ENCODE data around the gene MAD2L1. TPM values are rescaled to one million over a fixed set of nuclear protein-coding genes. Genes with fewer than 3 reads are reported as not detected.

MAD2L1 gene
- total RNA-seq, 1 donor from 2014 or later = 4.2 TPM

DNA sequence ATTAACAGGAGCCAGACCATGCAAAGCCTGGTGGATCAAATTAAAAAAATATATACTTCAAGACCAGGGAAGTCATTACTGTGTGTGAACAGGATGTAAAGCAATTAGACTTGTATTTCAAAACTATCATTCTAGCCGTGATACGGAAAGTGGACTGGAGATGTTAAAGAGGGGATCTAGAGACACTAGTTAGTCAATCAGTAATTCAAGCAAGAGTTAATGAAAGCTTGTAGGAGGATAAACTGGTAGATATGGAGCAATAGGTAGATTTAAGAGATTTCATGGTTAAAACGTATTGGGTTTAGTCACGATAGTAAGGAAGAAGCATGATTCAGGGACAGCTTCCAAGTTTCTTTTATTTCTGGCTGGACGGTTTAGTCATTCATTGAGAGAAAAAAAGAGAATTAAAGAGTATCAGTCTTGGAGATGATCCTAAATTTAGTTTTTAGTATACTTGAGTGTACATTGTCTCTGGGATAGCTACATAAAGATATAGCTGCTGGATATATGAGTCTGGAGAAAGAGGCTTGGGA lies 3.9 kb downstream of the MAD2L1 start:
- no peaks in the 10 kb centered on the region for H3K9me3 ChIP-seq (ENCODE audit: control insufficient read depth in 3 of 3, low read length in 3 of 3)
- peaks cover 9 to 13% (median 9%) of the 10 kb centered on the region in 3 donors for H3K4me1 ChIP-seq (ENCODE audit: control insufficient read depth in 3 of 3, insufficient read depth in 3 of 3, low read length in 3 of 3)
- no peak overlapping the region for H3K27ac ChIP-seq (ENCODE audit: low read depth, low read length)
- H3K27me3 ChIP-seq (ENCODE audit: control insufficient read depth in 3 of 3, insufficient read depth in 3 of 3, low read length in 3 of 3) = no peaks in the 10 kb centered on the region
- H3K9ac ChIP-seq (ENCODE audit: low read depth in 1 of 3, low read length in 3 of 3) = no peak overlapping the region
- no peak overlapping the region for H3K4me3 ChIP-seq (ENCODE audit: low read length in 3 of 3)
- no peaks in the 10 kb centered on the region for H3K36me3 ChIP-seq (ENCODE audit: control insufficient read depth in 3 of 3, insufficient read depth in 3 of 3, low read length in 3 of 3)

- Histone ChIP-seq H3K4me3 (ENCODE audit: low read length in 3 of 3) (no peak overlapping the region), H3K9me3 (ENCODE audit: control insufficient read depth in 3 of 3, low read length in 3 of 3) (no peaks in the 10 kb centered on the region)
Observed at GRCh38 chr4:120059036-120059435, 7.6 kb downstream of the MAD2L1 start.

DNA sequence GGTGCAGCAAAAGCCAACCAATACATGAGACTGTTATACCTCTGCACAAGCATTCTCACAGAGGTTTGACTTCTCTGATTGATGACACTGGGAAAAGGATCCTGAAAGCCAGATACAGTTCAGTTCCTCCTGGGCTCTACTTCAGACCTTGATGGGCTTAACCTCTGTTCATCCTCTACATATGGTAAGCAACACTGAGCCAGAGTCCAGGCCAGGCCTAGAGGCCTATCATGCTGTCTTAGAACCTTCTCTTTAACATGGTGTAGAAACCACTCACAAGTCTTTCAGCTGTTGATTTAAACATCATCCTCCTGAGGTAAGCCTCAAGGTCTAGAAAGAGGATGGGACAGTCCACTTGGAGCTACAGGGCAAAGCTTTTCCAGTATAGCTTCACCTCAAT lies 9.2 kb downstream of the MAD2L1 start:
- no peak overlapping the region for H3K9ac ChIP-seq (ENCODE audit: low read depth in 1 of 3, low read length in 3 of 3)
- no peaks in the 10 kb centered on the region for H3K9me3 ChIP-seq (ENCODE audit: control insufficient read depth in 3 of 3, low read length in 3 of 3)
- H3K36me3 ChIP-seq (ENCODE audit: control insufficient read depth in 3 of 3, insufficient read depth in 3 of 3, low read length in 3 of 3) = no peaks in the 10 kb centered on the region
- H3K4me3 ChIP-seq (ENCODE audit: low read length in 3 of 3) = no peak overlapping the region
- H3K27me3 ChIP-seq (ENCODE audit: control insufficient read depth in 3 of 3, insufficient read depth in 3 of 3, low read length in 3 of 3) = no peaks in the 10 kb centered on the region
- H3K27ac ChIP-seq (ENCODE audit: low read depth, low read length) = no peak overlapping the region
- H3K4me1 ChIP-seq (ENCODE audit: control insufficient read depth in 3 of 3, insufficient read depth in 3 of 3, low read length in 3 of 3) = peaks cover 15 to 24% (median 16%) of the 10 kb centered on the region in 3 donors

More at GRCh38 chr4:120059036-120059435, 7.6 kb downstream of the MAD2L1 start:
- Histone ChIP-seq H3K9ac (ENCODE audit: low read depth in 1 of 3, low read length in 3 of 3) (no peak overlapping the region), H3K4me1 (ENCODE audit: control insufficient read depth in 3 of 3, insufficient read depth in 3 of 3, low read length in 3 of 3) (peaks cover 8 to 13% (median 13%) of the 10 kb centered on the region in 3 donors), H3K27me3 (ENCODE audit: control insufficient read depth in 3 of 3, insufficient read depth in 3 of 3, low read length in 3 of 3) (no peaks in the 10 kb centered on the region), H3K27ac (ENCODE audit: low read depth, low read length) (no peak overlapping the region), H3K36me3 (ENCODE audit: control insufficient read depth in 3 of 3, insufficient read depth in 3 of 3, low read length in 3 of 3) (no peaks in the 10 kb centered on the region)

- Histone ChIP-seq H3K9ac (ENCODE audit: low read depth in 1 of 3, low read length in 3 of 3) (no peak overlapping the region), H3K4me1 (ENCODE audit: control insufficient read depth in 3 of 3, insufficient read depth in 3 of 3, low read length in 3 of 3) (peaks cover 15 to 24% (median 16%) of the 10 kb centered on the region in 3 donors), H3K4me3 (ENCODE audit: low read length in 3 of 3) (no peak overlapping the region), H3K27ac (ENCODE audit: low read depth, low read length) (no peak overlapping the region), H3K27me3 (ENCODE audit: control insufficient read depth in 3 of 3, insufficient read depth in 3 of 3, low read length in 3 of 3) (no peaks in the 10 kb centered on the region), H3K9me3 (ENCODE audit: control insufficient read depth in 3 of 3, low read length in 3 of 3) (no peaks in the 10 kb centered on the region), H3K36me3 (ENCODE audit: control insufficient read depth in 3 of 3, insufficient read depth in 3 of 3, low read length in 3 of 3) (no peaks in the 10 kb centered on the region)
Observed at GRCh38 chr4:120056246-120056645, 10.4 kb downstream of the MAD2L1 start.

GRCh38 chr4:120055795-120056194 lies 10.9 kb downstream of the MAD2L1 start:
- Histone ChIP-seq H3K36me3 (ENCODE audit: control insufficient read depth in 3 of 3, insufficient read depth in 3 of 3, low read length in 3 of 3) (no peaks in the 10 kb centered on the region), H3K4me1 (ENCODE audit: control insufficient read depth in 3 of 3, insufficient read depth in 3 of 3, low read length in 3 of 3) (peaks cover 15 to 24% (median 16%) of the 10 kb centered on the region in 3 donors), H3K9ac (ENCODE audit: low read depth in 1 of 3, low read length in 3 of 3) (no peak overlapping the region), H3K4me3 (ENCODE audit: low read length in 3 of 3) (no peak overlapping the region), H3K9me3 (ENCODE audit: control insufficient read depth in 3 of 3, low read length in 3 of 3) (no peaks in the 10 kb centered on the region), H3K27ac (ENCODE audit: low read depth, low read length) (peak overlapping the region; percentile 11), H3K27me3 (ENCODE audit: control insufficient read depth in 3 of 3, insufficient read depth in 3 of 3, low read length in 3 of 3) (no peaks in the 10 kb centered on the region)

- no peaks in the 10 kb centered on the region for H3K9me3 ChIP-seq (ENCODE audit: control insufficient read depth in 3 of 3, low read length in 3 of 3)
- peak overlapping the region in 1 of 3 donors; percentile 0 for H3K4me3 ChIP-seq (ENCODE audit: low read length in 3 of 3)
- no peaks in the 10 kb centered on the region for H3K27me3 ChIP-seq (ENCODE audit: control insufficient read depth in 3 of 3, insufficient read depth in 3 of 3, low read length in 3 of 3)
- H3K9ac ChIP-seq (ENCODE audit: low read depth in 1 of 3, low read length in 3 of 3) = no peak overlapping the region
- H3K36me3 ChIP-seq (ENCODE audit: control insufficient read depth in 3 of 3, insufficient read depth in 3 of 3, low read length in 3 of 3) = no peaks in the 10 kb centered on the region
- H3K4me1 ChIP-seq (ENCODE audit: control insufficient read depth in 3 of 3, insufficient read depth in 3 of 3, low read length in 3 of 3) = peaks cover 15 to 24% (median 16%) of the 10 kb centered on the region in 3 donors
- peak overlapping the region; percentile 78 for H3K27ac ChIP-seq (ENCODE audit: low read depth, low read length)
Observed at GRCh38 chr4:120055162-120055561, 11.5 kb downstream of the MAD2L1 start.

- peaks cover 15 to 27% (median 16%) of the 10 kb centered on the region in 3 donors for H3K4me1 ChIP-seq (ENCODE audit: control insufficient read depth in 3 of 3, insufficient read depth in 3 of 3, low read length in 3 of 3)
- H3K9ac ChIP-seq (ENCODE audit: low read depth in 1 of 3, low read length in 3 of 3) = no peak overlapping the region
- no peaks in the 10 kb centered on the region for H3K36me3 ChIP-seq (ENCODE audit: control insufficient read depth in 3 of 3, insufficient read depth in 3 of 3, low read length in 3 of 3)
- peak overlapping the region; percentile 78 for H3K27ac ChIP-seq (ENCODE audit: low read depth, low read length)
- no peak overlapping the region for H3K4me3 ChIP-seq (ENCODE audit: low read length in 3 of 3)
- no peaks in the 10 kb centered on the region for H3K27me3 ChIP-seq (ENCODE audit: control insufficient read depth in 3 of 3, insufficient read depth in 3 of 3, low read length in 3 of 3)
- no peaks in the 10 kb centered on the region for H3K9me3 ChIP-seq (ENCODE audit: control insufficient read depth in 3 of 3, low read length in 3 of 3)
Observed at GRCh38 chr4:120053911-120054310, 12.7 kb downstream of the MAD2L1 start.

DNA sequence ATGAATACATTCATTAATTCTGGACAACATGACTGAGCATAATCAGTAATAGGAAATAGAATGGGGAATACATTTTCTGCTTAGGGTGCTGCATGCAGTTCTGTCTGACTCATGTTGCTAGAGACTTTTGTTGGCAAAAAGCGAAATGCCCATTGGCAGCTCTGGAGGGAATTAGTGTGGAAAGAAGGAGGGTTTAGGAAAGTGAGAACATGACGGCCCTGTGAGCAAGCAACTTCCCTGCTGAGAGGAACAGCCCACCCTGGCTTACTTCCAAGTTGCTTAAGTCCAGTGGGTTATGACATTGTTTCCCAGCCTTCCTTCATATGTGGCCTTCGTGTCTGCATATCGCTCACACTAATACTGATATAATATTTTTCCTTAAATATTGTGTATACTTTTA lies 13.8 kb downstream of the MAD2L1 start:
- no peak overlapping the region for H3K4me3 ChIP-seq (ENCODE audit: low read length in 3 of 3)
- H3K9ac ChIP-seq (ENCODE audit: low read depth in 1 of 3, low read length in 3 of 3) = no peak overlapping the region
- no peaks in the 10 kb centered on the region for H3K27me3 ChIP-seq (ENCODE audit: control insufficient read depth in 3 of 3, insufficient read depth in 3 of 3, low read length in 3 of 3)
- H3K9me3 ChIP-seq (ENCODE audit: control insufficient read depth in 3 of 3, low read length in 3 of 3) = no peaks in the 10 kb centered on the region
- H3K27ac ChIP-seq (ENCODE audit: low read depth, low read length) = peak overlapping the region; percentile 28
- H3K36me3 ChIP-seq (ENCODE audit: control insufficient read depth in 3 of 3, insufficient read depth in 3 of 3, low read length in 3 of 3) = no peaks in the 10 kb centered on the region
- H3K4me1 ChIP-seq (ENCODE audit: control insufficient read depth in 3 of 3, insufficient read depth in 3 of 3, low read length in 3 of 3) = peaks cover 15 to 27% (median 16%) of the 10 kb centered on the region in 3 donors

DNA sequence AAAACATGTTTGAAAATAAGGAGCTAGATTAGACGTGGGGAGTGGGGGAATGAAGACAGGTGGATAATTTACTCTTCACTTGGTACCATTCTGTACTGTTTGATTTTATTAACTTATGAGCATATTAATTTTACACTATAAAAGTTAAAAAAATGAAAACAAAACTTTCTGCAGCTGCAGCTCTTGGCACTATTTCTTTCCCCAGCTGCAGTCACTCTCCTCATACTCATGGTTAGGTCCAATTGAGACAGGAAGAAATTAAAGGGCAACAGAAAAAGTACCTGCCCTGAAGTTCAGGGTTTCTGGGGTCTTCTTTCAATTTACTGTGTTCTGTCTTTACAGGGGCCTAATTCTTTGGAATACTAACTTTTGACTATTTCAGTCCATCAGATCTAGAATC lies 15.4 kb downstream of the MAD2L1 start:
- no peak overlapping the region for H3K9ac ChIP-seq (ENCODE audit: low read depth in 1 of 3, low read length in 3 of 3)
- no peak overlapping the region for H3K4me3 ChIP-seq (ENCODE audit: low read length in 3 of 3)
- no peaks in the 10 kb centered on the region for H3K27me3 ChIP-seq (ENCODE audit: control insufficient read depth in 3 of 3, insufficient read depth in 3 of 3, low read length in 3 of 3)
- H3K36me3 ChIP-seq (ENCODE audit: control insufficient read depth in 3 of 3, insufficient read depth in 3 of 3, low read length in 3 of 3) = no peaks in the 10 kb centered on the region
- H3K4me1 ChIP-seq (ENCODE audit: control insufficient read depth in 3 of 3, insufficient read depth in 3 of 3, low read length in 3 of 3) = peaks cover 15 to 27% (median 16%) of the 10 kb centered on the region in 3 donors
- H3K27ac ChIP-seq (ENCODE audit: low read depth, low read length) = no peak overlapping the region
- H3K9me3 ChIP-seq (ENCODE audit: control insufficient read depth in 3 of 3, low read length in 3 of 3) = no peaks in the 10 kb centered on the region

- Histone ChIP-seq H3K4me3 (ENCODE audit: low read length in 3 of 3) (peak overlapping the region; percentile 23 to 65 (median 28)), H3K27ac (ENCODE audit: low read depth, low read length) (peak overlapping the region; percentile 14)
Observed at GRCh38 chr4:120049732-120050494, 16.7 kb downstream of the MAD2L1 start.

More at GRCh38 chr4:120049732-120050494, 16.7 kb downstream of the MAD2L1 start:
- Histone ChIP-seq H3K27me3 (ENCODE audit: control insufficient read depth in 3 of 3, insufficient read depth in 3 of 3, low read length in 3 of 3) (no peaks in the 10 kb centered on the region), H3K9ac (ENCODE audit: low read depth in 1 of 3, low read length in 3 of 3) (peak overlapping the region in 1 of 3 donors; percentile 1), H3K36me3 (ENCODE audit: control insufficient read depth in 3 of 3, insufficient read depth in 3 of 3, low read length in 3 of 3) (no peaks in the 10 kb centered on the region), H3K4me1 (ENCODE audit: control insufficient read depth in 3 of 3, insufficient read depth in 3 of 3, low read length in 3 of 3) (peaks cover 10 to 22% (median 11%) of the 10 kb centered on the region in 3 donors), H3K9me3 (ENCODE audit: control insufficient read depth in 3 of 3, low read length in 3 of 3) (no peaks in the 10 kb centered on the region)

Measured in skeletal muscle tissue (tissue), 4 donors.